Measurements from ENCODE around the gene TXLNG. TPM values are rescaled to one million over a fixed set of nuclear protein-coding genes. Genes with fewer than 3 reads are reported as not detected.

The TXLNG gene
- total RNA-seq, 1 donor from 2014 or later: 13.1 TPM

- no peak overlapping the region for H3K27ac Mint-ChIP-seq
- no peak overlapping the region for H3K4me3 Mint-ChIP-seq
- ChIA-PET CTCF (no interaction called here), POLR2A (no interaction called here)
- no peak for ATAC-seq (ENCODE audit: low read depth)
- intact Hi-C loops (cut with micrococcal nuclease): no loop called here
- H3K9me3 Mint-ChIP-seq: no peaks in the 10 kb centered on the region
- no peak for DNase-seq
- H3K36me3 Mint-ChIP-seq (ENCODE audit: low read depth): peaks cover 12% of the 10 kb centered on the region
- H3K4me1 Mint-ChIP-seq: no peaks in the 10 kb centered on the region
- H3K27me3 Mint-ChIP-seq: no peaks in the 10 kb centered on the region
- TF ChIP-seq, protein P1, sequence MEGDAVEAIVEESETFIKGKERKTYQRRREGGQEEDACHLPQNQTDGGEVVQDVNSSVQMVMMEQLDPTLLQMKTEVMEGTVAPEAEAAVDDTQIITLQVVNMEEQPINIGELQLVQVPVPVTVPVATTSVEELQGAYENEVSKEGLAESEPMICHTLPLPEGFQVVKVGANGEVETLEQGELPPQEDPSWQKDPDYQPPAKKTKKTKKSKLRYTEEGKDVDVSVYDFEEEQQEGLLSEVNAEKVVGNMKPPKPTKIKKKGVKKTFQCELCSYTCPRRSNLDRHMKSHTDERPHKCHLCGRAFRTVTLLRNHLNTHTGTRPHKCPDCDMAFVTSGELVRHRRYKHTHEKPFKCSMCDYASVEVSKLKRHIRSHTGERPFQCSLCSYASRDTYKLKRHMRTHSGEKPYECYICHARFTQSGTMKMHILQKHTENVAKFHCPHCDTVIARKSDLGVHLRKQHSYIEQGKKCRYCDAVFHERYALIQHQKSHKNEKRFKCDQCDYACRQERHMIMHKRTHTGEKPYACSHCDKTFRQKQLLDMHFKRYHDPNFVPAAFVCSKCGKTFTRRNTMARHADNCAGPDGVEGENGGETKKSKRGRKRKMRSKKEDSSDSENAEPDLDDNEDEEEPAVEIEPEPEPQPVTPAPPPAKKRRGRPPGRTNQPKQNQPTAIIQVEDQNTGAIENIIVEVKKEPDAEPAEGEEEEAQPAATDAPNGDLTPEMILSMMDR (IDR thresholded peaks at IDR 0.05): no peak
These were observed 23.7 kb upstream of the TXLNG start for GRCh38 chrX:16762579-16762978.

DNA sequence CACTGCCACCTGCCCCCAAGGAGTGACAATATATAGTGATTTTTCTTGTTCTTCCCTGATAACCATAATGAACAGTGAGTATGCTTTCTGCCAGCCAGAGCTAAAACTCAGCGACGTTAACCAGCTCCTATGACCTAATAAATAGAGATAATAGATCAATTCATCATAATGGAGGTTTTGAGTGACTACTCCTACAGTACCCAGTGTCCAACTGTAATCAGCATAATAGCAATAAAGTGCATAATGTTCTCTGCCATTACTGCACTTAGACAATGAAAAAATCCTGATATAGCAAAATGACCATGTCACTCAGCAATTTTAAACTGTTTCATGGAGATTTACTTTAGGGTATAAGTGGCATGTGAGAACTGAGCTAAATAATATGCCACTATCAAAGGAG is 20.7 kb upstream of the TXLNG start:
- H3K4me3 Mint-ChIP-seq: no peak overlapping the region
- no peaks in the 10 kb centered on the region for H3K27me3 Mint-ChIP-seq
- H3K36me3 Mint-ChIP-seq (ENCODE audit: low read depth): peaks cover 3% of the 10 kb centered on the region
- H3K27ac Mint-ChIP-seq: no peak overlapping the region
- CTCF ChIA-PET: no interaction called here
- TF ChIP-seq, protein P1 (IDR thresholded peaks at IDR 0.05): no peak
- POLR2A ChIA-PET: no interaction called here
- DNase-seq: no peak
- intact Hi-C loops (cut with micrococcal nuclease): no loop called here
- no peaks in the 10 kb centered on the region for H3K9me3 Mint-ChIP-seq
- no peak for ATAC-seq (ENCODE audit: low read depth)
- no peaks in the 10 kb centered on the region for H3K4me1 Mint-ChIP-seq

GRCh38 chrX:16770970-16771482 is 15.2 kb upstream of the TXLNG start:
- Mint-ChIP-seq H3K36me3 (ENCODE audit: low read depth) (no peaks in the 10 kb centered on the region), H3K9me3 (no peaks in the 10 kb centered on the region), H3K4me1 (no peaks in the 10 kb centered on the region), H3K27me3 (no peaks in the 10 kb centered on the region), H3K4me3 (no peak overlapping the region), H3K27ac (no peak overlapping the region)
- ATAC-seq (ENCODE audit: low read depth): no peak
- intact Hi-C loops (cut with micrococcal nuclease): no loop called here
- POLR2A ChIA-PET: no interaction called here
- DNase-seq: no peak
- CTCF ChIA-PET: no interaction called here
- TF ChIP-seq, protein P1 (IDR thresholded peaks at IDR 0.05): no peak

DNA sequence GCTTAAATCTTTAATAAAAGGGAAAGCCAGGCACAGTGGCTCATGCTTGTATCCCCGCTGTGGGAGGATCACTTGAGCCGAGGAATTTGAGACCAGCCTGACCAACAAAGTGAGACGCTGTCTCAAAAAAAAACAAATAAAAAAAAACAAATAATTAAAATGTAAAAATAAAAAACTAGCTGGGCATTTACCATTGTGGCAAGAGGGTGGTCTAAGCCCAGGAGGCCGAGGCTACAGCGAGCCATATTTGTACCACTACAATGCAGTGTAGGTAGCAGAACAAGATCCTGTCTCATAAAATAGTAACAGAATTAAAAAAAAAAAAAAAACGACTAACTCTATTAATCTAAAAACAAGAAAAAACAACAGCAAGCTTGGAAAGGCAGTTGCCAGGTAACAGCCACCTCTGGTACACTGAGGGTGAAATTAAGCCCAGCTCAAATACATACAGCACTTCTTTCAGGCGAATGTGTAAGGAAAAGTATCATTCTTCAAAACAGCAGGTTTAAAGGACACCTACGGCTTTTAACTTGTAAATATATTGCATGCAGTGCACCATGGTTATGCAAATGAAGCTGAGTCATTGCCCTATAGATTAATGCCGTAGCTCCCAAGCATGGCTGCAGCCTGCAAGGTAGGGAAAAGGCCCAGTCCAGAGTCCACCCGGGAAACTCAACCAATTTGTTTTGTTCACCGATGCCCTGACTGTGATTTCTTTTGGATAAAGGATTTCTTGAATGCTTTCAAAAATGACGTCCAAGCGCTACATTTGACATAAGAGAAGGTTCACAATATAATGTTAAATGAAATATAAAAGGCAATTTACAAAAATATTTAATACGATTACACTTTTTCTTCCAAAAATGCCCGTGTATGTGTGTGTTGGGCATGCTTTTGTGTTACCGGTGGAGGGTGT is 14.5 kb upstream of the TXLNG start:
- DNase-seq: no peak
- ChIA-PET CTCF (no interaction called here), POLR2A (no interaction called here)
- no peak overlapping the region for H3K4me3 Mint-ChIP-seq
- H3K27me3 Mint-ChIP-seq: no peaks in the 10 kb centered on the region
- no peaks in the 10 kb centered on the region for H3K9me3 Mint-ChIP-seq
- H3K27ac Mint-ChIP-seq: no peak overlapping the region
- H3K36me3 Mint-ChIP-seq (ENCODE audit: low read depth): no peaks in the 10 kb centered on the region
- ATAC-seq (ENCODE audit: low read depth): no peak
- peaks cover under 1% of the 10 kb centered on the region for H3K4me1 Mint-ChIP-seq
- TF ChIP-seq, protein P1 (IDR thresholded peaks at IDR 0.05): no peak
- intact Hi-C loops (cut with micrococcal nuclease): no loop called here

DNA sequence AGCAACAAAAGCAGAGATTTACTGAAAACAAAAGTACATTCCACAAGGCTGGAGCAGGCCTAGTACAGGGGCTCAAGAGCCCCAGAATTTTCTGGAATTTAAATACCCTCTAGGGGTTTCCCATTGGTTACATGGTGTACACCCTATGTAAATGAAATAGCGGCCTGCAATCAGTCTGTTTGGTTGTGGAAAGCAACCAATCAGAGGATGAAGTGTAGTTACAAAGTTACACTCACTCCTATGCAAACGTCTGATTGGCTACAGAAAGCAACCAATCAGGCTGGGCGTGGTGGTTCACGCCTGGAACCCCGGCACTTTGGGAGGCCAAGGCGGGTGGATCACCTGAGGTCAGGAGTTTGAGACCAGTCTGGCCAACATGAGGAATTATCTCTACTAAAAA is 13.8 kb upstream of the TXLNG start:
- ATAC-seq (ENCODE audit: low read depth): no peak

More for the DNA sequence above, 13.8 kb upstream of the TXLNG start:
- no peak overlapping the region for H3K4me3 Mint-ChIP-seq
- H3K27me3 Mint-ChIP-seq: no peaks in the 10 kb centered on the region
- CTCF ChIA-PET: no interaction called here
- H3K4me1 Mint-ChIP-seq: peaks cover 2% of the 10 kb centered on the region
- no peak overlapping the region for H3K27ac Mint-ChIP-seq
- H3K9me3 Mint-ChIP-seq: no peaks in the 10 kb centered on the region
- POLR2A ChIA-PET: no interaction called here
- TF ChIP-seq, protein P1 (IDR thresholded peaks at IDR 0.05): no peak
- no peak for DNase-seq
- no peaks in the 10 kb centered on the region for H3K36me3 Mint-ChIP-seq (ENCODE audit: low read depth)
- intact Hi-C loops (cut with micrococcal nuclease): no loop called here
